ENCODE measurements around the gene TECPR1. TPM values are rescaled to one million over a fixed set of nuclear protein-coding genes. Genes with fewer than 3 reads are reported as not detected.

TECPR1 gene
- total RNA-seq, 1 donor from 2014 or later, result 39.9 TPM

- peak; percentile 30 for TF ChIP-seq CTCF (conservative IDR thresholded peaks at IDR 0.05)
- H3K36me3 Mint-ChIP-seq, result no peaks in the 10 kb centered on the region
- no peaks in the 10 kb centered on the region for H3K9me3 Mint-ChIP-seq
- no peak overlapping the region for H3K27ac Mint-ChIP-seq
- no peaks in the 10 kb centered on the region for H3K4me1 Mint-ChIP-seq (ENCODE audit: unreplicated experiment)
- no peak for DNase-seq (ENCODE audit: extremely low spot score, unreplicated experiment)
- no peaks in the 10 kb centered on the region for H3K27me3 Mint-ChIP-seq
- H3K4me3 Mint-ChIP-seq, result no peak overlapping the region
Observed at GRCh38 chr7:98291717-98292116, 39.7 kb upstream of the TECPR1 start.

DNA sequence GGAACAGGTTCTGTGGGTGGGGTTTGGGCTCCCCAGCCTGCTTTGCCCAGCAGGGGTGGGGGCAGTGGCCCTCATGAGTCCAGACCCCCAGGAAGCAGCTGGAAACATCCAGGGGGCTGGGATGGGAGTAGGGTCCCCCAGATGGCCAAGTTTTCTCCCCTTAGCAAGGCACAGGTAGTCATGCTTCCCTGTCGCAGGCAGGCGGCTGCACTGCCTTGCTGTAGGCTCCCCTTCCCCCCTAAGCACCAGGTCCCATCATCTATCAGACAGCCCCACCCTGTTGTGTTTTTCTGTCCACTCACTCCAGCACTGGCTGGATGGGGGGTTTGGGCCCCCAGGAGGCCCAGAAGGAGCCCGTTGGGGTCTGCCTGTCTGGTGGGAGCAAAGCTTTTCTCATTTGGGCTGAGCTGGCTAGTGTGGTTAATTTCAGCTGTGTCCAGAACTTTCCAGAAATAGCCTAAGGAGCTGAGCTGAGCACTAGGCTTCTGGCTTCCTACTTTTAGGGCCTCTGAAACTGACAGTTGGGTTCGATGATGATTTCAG lies 37.4 kb upstream of the TECPR1 start:
- H3K36me3 Mint-ChIP-seq, result no peaks in the 10 kb centered on the region
- H3K27ac Mint-ChIP-seq, result no peak overlapping the region
- no peak overlapping the region for H3K4me3 Mint-ChIP-seq
- peaks cover 13% of the 10 kb centered on the region for H3K4me1 Mint-ChIP-seq (ENCODE audit: unreplicated experiment)
- no peak for TF ChIP-seq CTCF (conservative IDR thresholded peaks at IDR 0.05)
- no peak for DNase-seq (ENCODE audit: extremely low spot score, unreplicated experiment)
- H3K27me3 Mint-ChIP-seq, result no peaks in the 10 kb centered on the region
- no peaks in the 10 kb centered on the region for H3K9me3 Mint-ChIP-seq

GRCh38 chr7:98288064-98288823 lies 36.2 kb upstream of the TECPR1 start:
- no peak for TF ChIP-seq CTCF (conservative IDR thresholded peaks at IDR 0.05)
- DNase-seq (ENCODE audit: extremely low spot score, unreplicated experiment), result no peak
- no peaks in the 10 kb centered on the region for H3K9me3 Mint-ChIP-seq
- no peak overlapping the region for H3K27ac Mint-ChIP-seq
- no peak overlapping the region for H3K4me3 Mint-ChIP-seq
- H3K27me3 Mint-ChIP-seq, result no peaks in the 10 kb centered on the region
- no peaks in the 10 kb centered on the region for H3K36me3 Mint-ChIP-seq
- H3K4me1 Mint-ChIP-seq (ENCODE audit: unreplicated experiment), result peaks cover 16% of the 10 kb centered on the region

DNA sequence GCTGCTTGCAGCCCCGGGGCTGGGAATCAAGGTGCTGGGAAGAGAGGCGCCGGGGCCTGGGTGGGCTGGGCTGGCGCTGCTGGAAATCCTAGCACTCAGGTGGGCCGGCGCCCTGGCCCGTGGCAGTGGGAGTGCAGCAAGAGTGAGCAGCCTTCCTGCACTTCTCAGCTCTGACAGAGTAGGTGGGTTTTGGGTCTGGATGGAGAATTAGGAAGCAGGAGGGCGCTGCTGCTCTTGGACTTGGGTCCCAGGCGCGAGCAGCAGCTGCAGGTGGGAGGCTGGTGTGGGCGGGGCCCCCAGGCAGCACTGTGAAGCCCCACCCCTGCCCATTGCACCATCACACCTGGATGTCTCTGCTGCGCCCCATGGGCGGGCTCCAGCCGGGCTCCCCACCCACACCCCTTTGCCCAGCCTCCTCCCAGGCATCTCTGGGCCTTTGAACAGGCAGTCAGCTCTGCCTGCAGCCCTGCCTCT lies 35.5 kb upstream of the TECPR1 start:
- no peak for TF ChIP-seq CTCF (conservative IDR thresholded peaks at IDR 0.05)
- Mint-ChIP-seq H3K36me3 (no peaks in the 10 kb centered on the region), H3K27me3 (no peaks in the 10 kb centered on the region), H3K9me3 (no peaks in the 10 kb centered on the region), H3K27ac (no peak overlapping the region), H3K4me1 (ENCODE audit: unreplicated experiment) (peaks cover 23% of the 10 kb centered on the region), H3K4me3 (peak overlapping the region; percentile 36)
- no peak for DNase-seq (ENCODE audit: extremely low spot score, unreplicated experiment)

- Mint-ChIP-seq H3K27me3 (no peaks in the 10 kb centered on the region), H3K9me3 (no peaks in the 10 kb centered on the region), H3K27ac (peak overlapping the region; percentile 82), H3K4me3 (peak overlapping the region; percentile 52), H3K4me1 (ENCODE audit: unreplicated experiment) (peaks cover 25% of the 10 kb centered on the region), H3K36me3 (no peaks in the 10 kb centered on the region)
- DNase-seq (ENCODE audit: extremely low spot score, unreplicated experiment), result no peak
- TF ChIP-seq CTCF (conservative IDR thresholded peaks at IDR 0.05), result no peak
Observed at GRCh38 chr7:98286701-98287485, 34.9 kb upstream of the TECPR1 start.

Data from type B pancreatic cell (in vitro differentiated cells).